B cell (primary cell): ENCODE data around the gene RASGEF1B. TPM values are rescaled to one million over a fixed set of nuclear protein-coding genes. Genes with fewer than 3 reads are reported as not detected.
"Not testable (repeated sequence)": the region's sequence is repeated elsewhere in the genome, so short reads cannot be mapped to it uniquely, and the experiment has no call there.

Experiments used
- ATAC-seq: fragments of 200-7000 bp; cut with Tn5 transposase; one replicate; pipeline ENCODE4 v1.10.0; 2021; ENCODE audit warnings: low read depth, mild to moderate bottlenecking, moderate number of reproducible peaks, moderate library complexity
- CTCF ChIA-PET: fragments of 350-600 bp; sonication (Branson Sonifier 250); formaldehyde crosslinking; loops from one replicate; lab custom pipeline; 2021; ENCODE audit warnings: antibody characterized with exemption, inconsistent platforms; lab: Charles Lee
- POLR2A ChIA-PET: fragments of 350-600 bp; sonication (Branson Sonifier 250); formaldehyde crosslinking; loops from one replicate; lab custom pipeline; 2021; ENCODE audit warnings: antibody characterized with exemption; lab: Charles Lee
- DNase-seq: peaks from one replicate; pipeline ENCODE4 v3.0.0; 2013
- H2AFZ ChIP-seq: 2 replicates; pipeline ENCODE4 v1.6.1; 2012; ENCODE audit warnings: mild to moderate bottlenecking, low read depth, low read length; ENCODE audit not compliant: insufficient read depth, poor library complexity, severe bottlenecking
- H3K27ac ChIP-seq, 2 donors: 1 replicate in 1 of 2; 2 replicates in 1 of 2; pipeline ENCODE4 v1.5.1; 2012 to 2013; ENCODE audit warnings: low read length in 2 of 2, mild to moderate bottlenecking in 2 of 2, moderate library complexity in 1 of 2
- H3K27me3 ChIP-seq, 4 experiments: fragments of 200-600 bp in 1 of 4; sonication (generic) in 1 of 4; replicated peaks in 1 of 4; 1 replicate in 2 of 4; 2 replicates in 2 of 4; pipeline versions ENCODE4 v1.6.1 to v1.7.0; 2013 to 2016; ENCODE audit warnings: low read length in 3 of 4, mild to moderate bottlenecking in 2 of 4, mixed read lengths in 1 of 4, moderate library complexity in 1 of 4; ENCODE audit not compliant: insufficient read depth in 4 of 4, control insufficient read depth in 3 of 4; ENCODE audit errors: control extremely low read depth in 1 of 4
- H3K36me3 ChIP-seq, 2 experiments: replicated peaks in 1 of 2; 1 replicate in 1 of 2; 2 replicates in 1 of 2; pipeline versions ENCODE4 v1.6.1 to v1.7.1; 2013; ENCODE audit warnings: low read length in 1 of 2; ENCODE audit not compliant: insufficient read depth in 2 of 2, control insufficient read depth in 1 of 2; ENCODE audit errors: control extremely low read depth in 1 of 2, extremely low read depth in 1 of 2
- H3K4me1 ChIP-seq, 2 donors: fragments of 200-600 bp in 1 of 2; sonication (generic) in 1 of 2; 1 replicate in 1 of 2; 2 replicates in 1 of 2; pipeline versions ENCODE4 v1.5.1 to v1.6.1; 2013 to 2017; ENCODE audit warnings: low read length in 2 of 2; ENCODE audit not compliant: control insufficient read depth in 2 of 2, insufficient read depth in 2 of 2
- H3K4me2 ChIP-seq: replicated peaks from 2 replicates; pipeline ENCODE3; 2012; ENCODE audit warnings: mild to moderate bottlenecking, low read depth, low read length; ENCODE audit not compliant: poor library complexity, severe bottlenecking
- H3K4me3 ChIP-seq, 5 experiments: fragments of 200-600 bp in 1 of 5; sonication (generic) in 1 of 5; 1 replicate in 3 of 5; 2 replicates in 2 of 5; pipeline versions ENCODE4 v1.5.1 to v1.7.0; 2011 to 2016; ENCODE audit warnings: low read length in 4 of 5, mild to moderate bottlenecking in 4 of 5, low read depth in 2 of 5, control low read depth in 1 of 5, moderate library complexity in 1 of 5; ENCODE audit not compliant: insufficient read depth in 1 of 5; ENCODE audit errors: control extremely low read depth in 1 of 5, extremely low read depth in 1 of 5
- H3K79me2 ChIP-seq: fragments of 200-600 bp; sonication (generic); one replicate; pipeline ENCODE4 v1.6.0; 2016; ENCODE audit warnings: low read length; ENCODE audit not compliant: control insufficient read depth, insufficient read depth
- H3K9ac ChIP-seq: fragments of 200-600 bp; sonication (generic); 2 replicates; pipeline ENCODE4 v1.6.1; 2017; ENCODE audit warnings: mild to moderate bottlenecking, low read length, moderate library complexity
- H3K9me3 ChIP-seq, 3 donors: one replicate each; pipeline versions ENCODE4 v1.6.1 to v1.7.1; 2013; ENCODE audit warnings: low read length in 2 of 3; ENCODE audit not compliant: control insufficient read depth in 2 of 3, insufficient read depth in 1 of 3; ENCODE audit errors: control extremely low read depth in 1 of 3
- H4K20me1 ChIP-seq: 2 replicates; pipeline ENCODE4 v1.6.0; 2012; ENCODE audit warnings: mild to moderate bottlenecking, low read length; ENCODE audit not compliant: insufficient read depth, control insufficient read depth, poor library complexity, severe bottlenecking
- H3K27ac Mint-ChIP-seq: one replicate; pipeline ENCODE4 v1.8.0; 2021; ENCODE audit warnings: mixed read lengths
- H3K27me3 Mint-ChIP-seq: one replicate; pipeline ENCODE4 v1.8.0; 2021; ENCODE audit warnings: mixed read lengths
- H3K4me1 Mint-ChIP-seq: one replicate; pipeline ENCODE4 v1.8.0; 2021; ENCODE audit warnings: mixed read lengths
- H3K4me3 Mint-ChIP-seq: one replicate; pipeline ENCODE4 v1.8.0; 2021; ENCODE audit warnings: mixed read lengths
- H3K9me3 Mint-ChIP-seq: one replicate; pipeline ENCODE4 v1.8.0; 2022; ENCODE audit warnings: mixed read lengths; ENCODE audit not compliant: insufficient read depth
- CTCF ChIP-seq: fragments of 200-600 bp; IDR thresholded peaks from one replicate; pipeline ENCODE4 v1.8.0; 2022; ENCODE audit warnings: antibody characterized with exemption, mild to moderate bottlenecking
- EZH2 ChIP-seq: IDR thresholded peaks from 2 replicates; pipeline ENCODE4 v1.6.1; 2012; ENCODE audit warnings: borderline replicate concordance, low read depth, mild to moderate bottlenecking, moderate library complexity, low read length; ENCODE audit not compliant: insufficient read depth, poor library complexity, severe bottlenecking
- WGBS: methylation state at CpG from one replicate; pipeline ENCODE4 v1.1.5; 2013; ENCODE audit warnings: missing lambda C conversion rate; ENCODE audit not compliant: insufficient coverage; 5-methylcytosine and 5-hydroxymethylcytosine counted together
- intact Hi-C: fragments of 100-400 bp; cut with micrococcal nuclease; formaldehyde crosslinking; loops from one replicate; pipeline ENCODE4 v1.10.0; 2022
- polyA plus RNA-seq: library from polyadenylated mRNA; depleted of rRNA; stranded (reverse); fragments of >200 nt; gene quantifications from 2 replicates; pipeline ENCODE4 v1.2.3, GENCODE V29; 2012
- total RNA-seq, 2 donors: library from RNA; stranded (reverse); fragments of 120-200 nt in 1 of 2; gene quantifications; 1 replicate in 1 of 2; 2 replicates in 1 of 2; pipeline versions ENCODE4 v1.2.3 to v1.2.4, GENCODE V29; 2013 to 2022

RASGEF1B gene
- total and polyA plus RNA-seq, 2 donors (not counting 1 experiment from before 2014, with no cell fraction given), result 20.4 to 130 TPM

DNA sequence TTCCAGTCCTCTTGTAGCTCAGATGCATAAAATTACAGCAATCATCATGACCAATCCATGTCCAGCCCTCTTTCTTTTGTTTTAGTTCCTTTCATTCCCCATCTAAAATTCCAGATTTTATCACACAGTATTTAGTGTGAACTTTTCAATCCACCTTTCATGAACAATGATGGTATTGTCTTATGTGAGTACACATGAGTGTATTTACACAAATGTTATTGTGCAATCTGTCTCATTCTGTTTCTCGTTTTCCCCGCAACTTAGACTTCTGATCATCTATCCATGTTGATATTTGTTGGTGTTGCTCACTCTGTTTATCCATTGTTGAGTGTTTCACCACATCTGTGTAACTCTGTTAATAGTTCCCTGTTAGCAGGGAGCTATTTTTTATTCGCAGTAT is 9.4 kb upstream of the RASGEF1B start:
- Histone ChIP-seq H3K4me3 (no peak overlapping the region), H4K20me1 (no peaks in the 10 kb centered on the region), H3K9me3 (no peaks in the 10 kb centered on the region), H3K9ac (no peak overlapping the region), H3K79me2 (no peaks in the 10 kb centered on the region), H3K27me3 (no peaks in the 10 kb centered on the region), H3K36me3 (no peaks in the 10 kb centered on the region), H3K27ac (no peak overlapping the region), H3K4me1 (peaks cover 5 to 7% of the 10 kb centered on the region in 2 donors), H2AFZ (no peak overlapping the region), H3K4me2 (no peak overlapping the region)
- Mint-ChIP-seq H3K27me3 (no peaks in the 10 kb centered on the region), H3K4me3 (no peak overlapping the region), H3K4me1 (peaks cover 8% of the 10 kb centered on the region), H3K27ac (no peak overlapping the region), H3K9me3 (no peaks in the 10 kb centered on the region)
- no peak for ATAC-seq
- TF ChIP-seq CTCF (no peak), EZH2 (no peak)
- ChIA-PET POLR2A (no interaction called here), CTCF (interaction anchor here (0.9 kb wide), 1 partner anchor 208 kb away, joined by 3 read pairs; no protein-coding TSS in a partner anchor)
- intact Hi-C loops, result no loop called here
- no CpG with 5 or more reads among the region's 3 CpGs for WGBS
- no peak for DNase-seq

DNA sequence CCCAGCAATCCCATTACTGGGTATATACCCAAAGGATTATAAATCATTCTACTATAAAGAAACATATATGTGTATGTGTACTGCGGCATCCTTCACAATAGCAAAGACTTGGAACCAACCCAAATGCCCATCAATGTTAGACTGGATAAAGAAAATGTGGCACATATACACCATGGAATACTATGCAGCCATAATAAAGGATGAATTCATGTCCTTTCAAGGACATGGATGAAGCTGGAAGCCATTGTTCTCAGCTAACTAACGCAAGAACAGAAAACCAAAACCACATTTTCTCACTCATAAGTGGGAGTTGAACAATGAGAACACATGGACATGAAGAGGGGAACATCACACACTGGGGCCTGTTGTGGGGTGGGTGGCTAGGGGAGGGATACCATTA is 7.9 kb upstream of the RASGEF1B start:
- H3K36me3 ChIP-seq, H3K9me3 ChIP-seq, H3K27me3 Mint-ChIP-seq, H3K27ac Mint-ChIP-seq, H3K79me2 ChIP-seq, H2AFZ ChIP-seq, DNase-seq, H3K9ac ChIP-seq, H3K4me1 ChIP-seq, H3K27me3 ChIP-seq, intact Hi-C loops, POLR2A ChIA-PET, ATAC-seq, H3K9me3 Mint-ChIP-seq, H3K4me2 ChIP-seq, H3K4me3 Mint-ChIP-seq, H4K20me1 ChIP-seq, H3K4me3 ChIP-seq, H3K27ac ChIP-seq: not testable (repeated sequence)
- H3K4me1 Mint-ChIP-seq, result peaks cover 15% of the 10 kb centered on the region
- CTCF ChIA-PET, result interaction anchor here (1.5 kb wide), 1 partner anchor 208 kb away, joined by 4 read pairs; no protein-coding TSS in a partner anchor
- no CpG with 5 or more reads among the region's 2 CpGs for WGBS

DNA sequence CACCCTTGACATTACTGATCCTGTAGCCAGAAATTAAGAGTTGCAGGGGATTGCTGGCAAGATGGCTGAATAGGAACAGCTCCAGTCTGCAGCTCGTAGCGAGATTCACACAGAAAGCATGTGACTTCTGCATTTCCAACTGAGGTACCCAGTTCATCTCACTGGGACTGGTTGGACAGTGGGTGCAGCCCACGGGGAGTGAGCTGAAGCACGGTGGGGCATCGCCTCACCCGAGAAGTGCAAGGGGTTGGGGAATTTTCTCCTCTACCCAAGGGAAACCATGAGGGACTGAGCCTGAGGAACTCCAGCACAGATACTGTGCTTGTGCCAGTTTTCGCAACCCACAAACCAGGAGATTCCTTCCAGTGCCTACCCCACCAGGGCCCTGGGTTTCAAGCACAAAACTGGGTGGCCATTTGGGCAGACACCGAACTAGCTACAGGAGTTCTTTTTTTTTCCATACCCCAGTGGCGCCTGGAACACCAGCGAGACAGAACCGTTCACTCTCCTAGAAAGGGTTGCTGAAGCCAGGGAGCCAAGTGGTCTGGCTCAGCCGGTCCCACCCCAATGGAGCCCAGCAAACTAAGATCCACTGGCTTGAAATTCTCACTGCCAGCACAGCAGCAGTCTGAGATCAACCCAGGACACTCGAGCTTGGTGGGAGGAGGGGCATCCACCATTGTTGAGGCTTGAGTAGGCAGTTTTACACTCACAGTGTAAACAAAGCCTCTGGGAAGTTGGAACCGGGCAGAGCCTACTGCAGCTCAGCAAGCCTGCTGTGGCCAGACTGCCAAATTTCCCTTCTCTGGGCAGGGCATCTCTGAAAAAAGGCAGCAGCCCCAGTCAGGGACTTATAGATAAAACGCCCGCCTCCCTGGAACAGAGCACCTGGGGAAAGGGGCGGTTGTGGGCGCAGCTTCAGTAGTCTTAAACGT is 1.9 kb upstream of the RASGEF1B start:
- H3K9me3 ChIP-seq, result peaks cover 0 to 15% (median 3%) of the 10 kb centered on the region in 3 donors
- Mint-ChIP-seq H3K4me1 (peaks cover 36% of the 10 kb centered on the region), H3K4me3 (peak overlapping the region; percentile 98), H3K27ac (peak overlapping the region; percentile 93)
- not testable (repeated sequence) for H3K36me3 ChIP-seq, H3K27me3 Mint-ChIP-seq, H3K9me3 Mint-ChIP-seq, H3K27me3 ChIP-seq, ATAC-seq
- intact Hi-C loops, result loop anchor here (2.0 to 5.0 kb wide), 4 partner anchors 34 to 899 kb away; partner anchors contain the start of gene HNRNPD
- peaks cover 30% of the 10 kb centered on the region for H3K79me2 ChIP-seq
- peaks cover 30% of the 10 kb centered on the region for H4K20me1 ChIP-seq
- DNase-seq, result peak; percentile 17
- peaks cover 28 to 38% of the 10 kb centered on the region in 2 donors for H3K4me1 ChIP-seq
- peak overlapping the region; percentile 94 to 100 for H3K27ac ChIP-seq
- H3K9ac ChIP-seq, result peak overlapping the region; percentile 100
- WGBS, result 91% methylated on average over 14 of the region's 19 CpGs
- H3K4me3 ChIP-seq, result peak overlapping the region in 1 of 5 experiments; percentile 85
- peak overlapping the region; percentile 76 for H3K4me2 ChIP-seq
- peak overlapping the region; percentile 47 for H2AFZ ChIP-seq
- ChIA-PET POLR2A (interaction anchor here (0.8 to 2.3 kb wide), 3 partner anchors 9 to 52 kb away, joined by 3 to 7 read pairs (median 7); no protein-coding TSS in a partner anchor), CTCF (interaction anchor here (0.5 to 11.2 kb wide), 24 partner anchors 9 to 374 kb away, joined by 3 to 332 read pairs (median 4); no protein-coding TSS in a partner anchor)
